H1 (cell line): ENCODE measurements around the gene SCG5. TPM values are rescaled to one million over a fixed set of nuclear protein-coding genes. Genes with fewer than 3 reads are reported as not detected.

Experiments used
- CTCF ChIA-PET: fragments of 300-600 bp; sonication (Branson Sonifier 250); formaldehyde crosslinking; loops from one replicate; lab custom pipeline; 2021; ENCODE audit not compliant: partially characterized antibody; lab: Charles Lee
- POLR2A ChIA-PET: fragments of 300-600 bp; sonication (Branson Sonifier 250); formaldehyde crosslinking; loops from one replicate; lab custom pipeline; 2021; ENCODE audit warnings: inconsistent platforms; ENCODE audit not compliant: partially characterized antibody; lab: Charles Lee
- DNase-seq, 2 experiments: peaks; one replicate each; pipeline versions ENCODE4 v3.0.0 to v3.0.0-alpha.2; 2010 to 2022; ENCODE audit warnings: low spot score in 2 of 2, low read depth in 1 of 2, mixed read lengths in 1 of 2
- FAIRE-seq: peaks from 2 replicates; lab custom pipeline; 2011; peaks lifted over from hg19 to GRCh38; lab: Jason Lieb, UNC
- H2AFZ ChIP-seq: 2 replicates; pipeline ENCODE4 v1.8.1; 2012; ENCODE audit warnings: low read length, inconsistent platforms
- H2AK5ac ChIP-seq: 2 replicates; pipeline ENCODE4 v1.6.1; 2013; ENCODE audit warnings: low read depth, low read length
- H2BK120ac ChIP-seq: replicated peaks from 2 replicates; pipeline ENCODE3; 2013; ENCODE audit warnings: low read depth, low read length, inconsistent platforms
- H2BK12ac ChIP-seq: 2 replicates; pipeline ENCODE4 v1.6.1; 2013; ENCODE audit warnings: low read depth, low read length
- H2BK15ac ChIP-seq: 2 replicates; pipeline ENCODE4 v1.6.1; 2013; ENCODE audit warnings: low read length
- H2BK20ac ChIP-seq: 2 replicates; pipeline ENCODE4 v1.6.1; 2013; ENCODE audit warnings: low read length
- H2BK5ac ChIP-seq: 2 replicates; pipeline ENCODE4 v1.6.1; 2013; ENCODE audit warnings: low read depth, low read length
- H3K14ac ChIP-seq: 2 replicates; pipeline ENCODE4 v1.6.1; 2013; ENCODE audit warnings: inconsistent platforms; ENCODE audit not compliant: insufficient read length
- H3K18ac ChIP-seq: 2 replicates; pipeline ENCODE4 v1.6.1; 2013; ENCODE audit warnings: low read length; ENCODE audit errors: extremely low read depth
- H3K23ac ChIP-seq: 2 replicates; pipeline ENCODE4 v1.6.1; 2013; ENCODE audit warnings: inconsistent platforms; ENCODE audit not compliant: insufficient read length
- H3K23me2 ChIP-seq: 2 replicates; pipeline ENCODE4 v1.6.1; 2013; ENCODE audit warnings: low read depth, low read length
- H3K27ac ChIP-seq: 2 replicates; pipeline ENCODE4 v1.6.1; 2011; ENCODE audit warnings: low read depth, low read length, inconsistent platforms
- H3K27me3 ChIP-seq, 4 experiments: replicated peaks in 1 of 4; 1 replicate in 1 of 4; 2 replicates in 3 of 4; pipeline versions ENCODE4 v1.6.1 to v1.8.1; 2011 to 2013; ENCODE audit warnings: low read length in 3 of 4, mild to moderate bottlenecking in 3 of 4, inconsistent platforms in 2 of 4, mixed read lengths in 2 of 4, moderate library complexity in 1 of 4; ENCODE audit not compliant: control insufficient read depth in 3 of 4, insufficient read depth in 3 of 4; ENCODE audit errors: extremely low read depth in 1 of 4
- H3K36me3 ChIP-seq, 4 experiments: 2 replicates each; pipeline versions ENCODE4 v1.6.1 to v1.8.1; 2011 to 2013; ENCODE audit warnings: mild to moderate bottlenecking in 4 of 4, low read length in 3 of 4, moderate library complexity in 2 of 4, control low read depth in 1 of 4, inconsistent platforms in 1 of 4; ENCODE audit not compliant: insufficient read depth in 4 of 4, control insufficient read depth in 2 of 4
- H3K4ac ChIP-seq: replicated peaks from 2 replicates; pipeline ENCODE3; 2013; ENCODE audit warnings: low read length, low read depth, mixed read lengths, inconsistent platforms; ENCODE audit not compliant: insufficient read length
- H3K4me1 ChIP-seq, 4 experiments: replicated peaks in 1 of 4; 1 replicate in 1 of 4; 2 replicates in 3 of 4; pipeline versions ENCODE4 v1.6.1 to v1.8.1; 2011 to 2013; ENCODE audit warnings: low read length in 3 of 4, inconsistent platforms in 2 of 4, mixed read lengths in 1 of 4; ENCODE audit not compliant: insufficient read depth in 4 of 4, control insufficient read depth in 3 of 4
- H3K4me2 ChIP-seq, 2 experiments: 2 replicates each; pipeline versions ENCODE4 v1.6.1 to v1.8.1; 2011 to 2013; ENCODE audit warnings: low read depth in 2 of 2, low read length in 2 of 2, control low read depth in 1 of 2, inconsistent platforms in 1 of 2, mild to moderate bottlenecking in 1 of 2; ENCODE audit not compliant: insufficient read depth in 1 of 2
- H3K4me3 ChIP-seq, 4 experiments: fragments of 200-600, 300-600 bp in 1 of 4; sonication (generic), shearing (Covaris generic), sonication (Bioruptor Twin) in 1 of 4; 2 replicates each; pipeline versions ENCODE4 v1.5.1 to v1.8.1; 2011 to 2016; ENCODE audit warnings: low read length in 4 of 4, low read depth in 3 of 4, control low read depth in 2 of 4, inconsistent platforms in 2 of 4, mild to moderate bottlenecking in 2 of 4, mixed read lengths in 1 of 4, moderate library complexity in 1 of 4; ENCODE audit not compliant: insufficient read depth in 2 of 4; ENCODE audit errors: extremely low read depth in 1 of 4
- H3K56ac ChIP-seq: replicated peaks from 2 replicates; pipeline ENCODE3; 2013; ENCODE audit warnings: low read depth, mild to moderate bottlenecking, mixed read lengths, low read length, inconsistent platforms; ENCODE audit not compliant: insufficient read length
- H3K79me1 ChIP-seq: 2 replicates; pipeline ENCODE4 v1.6.1; 2013; ENCODE audit warnings: low read depth, low read length, control low read depth
- H3K79me2 ChIP-seq, 2 experiments: 2 replicates each; pipeline versions ENCODE4 v1.6.1 to v1.8.1; 2012 to 2013; ENCODE audit warnings: low read length in 2 of 2, mild to moderate bottlenecking in 2 of 2, inconsistent platforms in 1 of 2; ENCODE audit not compliant: insufficient read depth in 2 of 2, control insufficient read depth in 1 of 2
- H3K9ac ChIP-seq, 4 experiments: replicated peaks in 1 of 4; 1 replicate in 1 of 4; 2 replicates in 3 of 4; pipeline versions ENCODE4 v1.6.1 to v1.8.1; 2011 to 2013; ENCODE audit warnings: low read depth in 3 of 4, low read length in 3 of 4, control low read depth in 2 of 4, mild to moderate bottlenecking in 2 of 4, moderate library complexity in 2 of 4, inconsistent platforms in 1 of 4; ENCODE audit errors: extremely low read depth in 1 of 4
- H3K9me3 ChIP-seq, 2 experiments: 2 replicates each; pipeline versions ENCODE4 v1.6.1 to v1.8.1; 2012 to 2013; ENCODE audit warnings: mild to moderate bottlenecking in 2 of 2, moderate library complexity in 2 of 2, control low read depth in 1 of 2, inconsistent platforms in 1 of 2, low read depth in 1 of 2, low read length in 1 of 2, mixed read lengths in 1 of 2; ENCODE audit not compliant: insufficient read depth in 2 of 2
- H4K20me1 ChIP-seq, 2 experiments: replicated peaks in 1 of 2; 2 replicates each; pipeline versions ENCODE3 to v1.8.1; 2011 to 2013; ENCODE audit warnings: inconsistent platforms in 2 of 2, low read length in 2 of 2, mild to moderate bottlenecking in 1 of 2; ENCODE audit not compliant: insufficient read depth in 2 of 2, control insufficient read depth in 1 of 2
- H4K5ac ChIP-seq: 2 replicates; pipeline ENCODE4 v1.6.1; 2013; ENCODE audit warnings: low read length, low read depth, mixed read lengths, inconsistent platforms; ENCODE audit not compliant: insufficient read length
- H4K8ac ChIP-seq: 2 replicates; pipeline ENCODE4 v1.8.0; 2013; ENCODE audit warnings: mild to moderate bottlenecking, moderate library complexity, low read length, inconsistent platforms; ENCODE audit not compliant: insufficient read depth; ENCODE audit errors: extremely low read depth
- H4K91ac ChIP-seq: replicated peaks from 2 replicates; pipeline ENCODE3; 2013; ENCODE audit warnings: low read length, mixed read lengths, inconsistent platforms; ENCODE audit not compliant: insufficient read length
- KDM5A ChIP-seq: fragments of 200-600 bp; IDR thresholded peaks from 2 replicates; pipeline ENCODE4 v1.7.1; 2012; ENCODE audit warnings: mild to moderate bottlenecking, low read length, inconsistent platforms, mixed read lengths
- POU5F1 ChIP-seq: IDR thresholded peaks from 2 replicates; pipeline ENCODE4 v1.6.1; 2011; ENCODE audit warnings: low read depth, mild to moderate bottlenecking, low read length, moderate library complexity
- SIRT6 ChIP-seq: IDR thresholded peaks from one replicate; pipeline ENCODE4 v1.7.1; 2012; ENCODE audit warnings: low read length, inconsistent platforms
- polyA plus RNA-seq, 7 experiments: library from polyadenylated mRNA; depleted of rRNA in 3 of 7; stranded (reverse) in 5 of 7; unstranded in 2 of 7; fragments of >200 nt in 5 of 7; fragments of 200-250 nt in 2 of 7; gene quantifications; 1 replicate in 5 of 7; 2 replicates in 1 of 7; 4 replicates in 1 of 7; pipeline versions ENCODE4 v1.2.1 to v1.2.3, GENCODE V29; 2011 to 2013; ENCODE audit warnings: missing spikeins in 2 of 7, mixed read lengths in 2 of 7
- total RNA-seq: library from RNA; stranded (reverse); fragmentation: NEBNext Ultra II Directional; extraction: Animal tissue kit (Norgen Biotek cat#: 25700); gene quantifications from 2 replicates; pipeline ENCODE4 v1.2.1, GENCODE V29; 2021

The SCG5 gene
- total and polyA plus RNA-seq, 2 of the 8 experiments (the other 6 are each of a cell fraction or from before 2014, with no cell fraction given) = 18.7 to 19.9 TPM

DNA sequence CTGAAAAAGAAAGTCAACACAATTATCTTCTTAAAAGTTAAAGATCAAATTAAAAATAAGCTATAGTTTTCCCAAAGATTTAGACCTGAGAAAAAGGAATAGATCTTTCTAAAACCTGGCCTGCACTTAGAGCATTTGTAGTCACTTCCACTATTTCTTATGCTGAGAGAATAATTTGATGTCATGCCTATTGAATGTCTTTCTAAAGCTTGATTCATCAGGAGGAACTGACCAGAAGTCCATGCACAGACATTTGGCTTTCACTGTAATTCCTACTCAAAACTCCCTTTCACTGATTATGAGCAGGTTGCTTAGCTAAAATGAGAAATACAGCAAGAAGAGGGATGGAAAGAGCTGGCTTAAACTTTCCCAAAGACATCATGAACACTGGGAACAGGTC lies 80.6 kb downstream of the SCG5 start:
- FAIRE-seq = no peak
- H3K27me3 ChIP-seq = peaks cover 24 to 41% (median 34%) of the 10 kb centered on the region in 4 experiments
- CTCF ChIA-PET = interaction anchor here (0.9 to 2.9 kb wide), 5 partner anchors 60 to 271 kb away, joined by 3 to 12 read pairs (median 3); no protein-coding TSS in a partner anchor

More for the DNA sequence above, 80.6 kb downstream of the SCG5 start:
- Histone ChIP-seq H4K91ac (no peak overlapping the region), H3K79me2 (no peaks in the 10 kb centered on the region), H2AFZ (no peak overlapping the region), H3K14ac (no peak overlapping the region), H3K4ac (no peak overlapping the region), H2BK15ac (no peak overlapping the region), H3K23ac (no peak overlapping the region), H3K56ac (no peak overlapping the region), H3K9ac (no peak overlapping the region), H2BK120ac (no peak overlapping the region), H2BK5ac (no peak overlapping the region), H3K79me1 (no peaks in the 10 kb centered on the region), H2AK5ac (no peak overlapping the region), H3K4me1 (peaks cover 0 to 12% (median 6%) of the 10 kb centered on the region in 4 experiments; a peak in 6 of 7 replicates), H2BK12ac (no peak overlapping the region), H3K9me3 (no peaks in the 10 kb centered on the region), H3K4me3 (no peak overlapping the region), H4K20me1 (peaks cover 0 to 2% of the 10 kb centered on the region in 2 experiments), H4K8ac (no peak overlapping the region), H2BK20ac (no peak overlapping the region), H3K23me2 (peaks cover 17% of the 10 kb centered on the region; the same call in 1 of the 2 replicates), H4K5ac (no peak overlapping the region), H3K18ac (no peak overlapping the region), H3K27ac (no peak overlapping the region), H3K4me2 (no peak overlapping the region), H3K36me3 (no peaks in the 10 kb centered on the region; a peak in 1 of 8 replicates)
- POLR2A ChIA-PET = no interaction called here
- no peak for DNase-seq
- no peak for TF ChIP-seq KDM5A
- TF ChIP-seq POU5F1 = no peak
- no peak for TF ChIP-seq SIRT6
